Suppressor macrophage treated with lipopolysaccharide for 4 hours (primary cell): ENCODE results near the gene PRKAB1.
A peak's percentile ranks its signal among the peaks of the same experiment; 100 is the strongest.
"Not testable (repeated sequence)": the region's sequence is repeated elsewhere in the genome, so short reads cannot be mapped to it uniquely, and the experiment has no call there.

Source experiments
- DNase-seq: peaks from one replicate; pipeline ENCODE4 v3.0.0-alpha.2; 2020

The PRKAB1 gene

DNA sequence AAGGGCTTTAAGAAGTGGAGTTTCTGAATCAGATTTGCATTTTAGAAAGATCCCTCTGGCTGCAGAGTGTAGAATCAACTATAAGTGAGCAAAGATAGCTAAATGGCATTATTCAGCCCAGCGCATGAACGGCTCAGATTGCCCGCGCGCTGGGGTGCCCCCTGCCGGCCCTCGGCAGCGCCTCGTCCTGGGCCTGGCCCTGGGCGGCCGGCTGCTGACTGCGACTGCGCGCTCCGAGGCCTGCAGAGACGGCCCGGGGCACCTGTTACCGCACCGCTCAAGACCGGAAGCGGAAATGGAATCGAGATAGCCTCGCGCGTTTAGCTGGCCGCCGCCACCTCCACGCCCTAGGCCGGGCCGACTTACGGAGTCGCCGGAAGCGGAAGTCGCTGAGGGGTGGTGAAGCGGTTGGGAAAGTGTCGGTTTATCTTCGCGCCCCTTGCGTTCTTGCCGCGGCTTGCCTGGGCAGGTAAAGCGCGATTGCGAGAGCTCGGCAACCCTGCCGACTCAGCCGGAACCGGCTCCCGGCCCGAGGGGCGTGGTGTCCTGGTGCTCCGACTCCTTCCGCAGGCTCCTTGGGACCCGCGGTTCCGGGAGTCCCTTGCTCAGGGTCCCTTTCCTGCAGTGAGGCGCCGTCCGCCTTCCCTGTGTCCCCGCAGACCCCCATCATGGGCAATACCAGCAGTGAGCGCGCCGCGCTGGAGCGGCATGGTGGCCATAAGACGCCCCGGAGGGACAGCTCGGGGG, at the start of gene PRKAB1:
Gene PRKAB1 (plus strand): TSS at position 557 of the 747 bp plus-strand sequence. CDS start 112 bp downstream, at position 669.
- peak; percentile 98 for DNase-seq

DNA sequence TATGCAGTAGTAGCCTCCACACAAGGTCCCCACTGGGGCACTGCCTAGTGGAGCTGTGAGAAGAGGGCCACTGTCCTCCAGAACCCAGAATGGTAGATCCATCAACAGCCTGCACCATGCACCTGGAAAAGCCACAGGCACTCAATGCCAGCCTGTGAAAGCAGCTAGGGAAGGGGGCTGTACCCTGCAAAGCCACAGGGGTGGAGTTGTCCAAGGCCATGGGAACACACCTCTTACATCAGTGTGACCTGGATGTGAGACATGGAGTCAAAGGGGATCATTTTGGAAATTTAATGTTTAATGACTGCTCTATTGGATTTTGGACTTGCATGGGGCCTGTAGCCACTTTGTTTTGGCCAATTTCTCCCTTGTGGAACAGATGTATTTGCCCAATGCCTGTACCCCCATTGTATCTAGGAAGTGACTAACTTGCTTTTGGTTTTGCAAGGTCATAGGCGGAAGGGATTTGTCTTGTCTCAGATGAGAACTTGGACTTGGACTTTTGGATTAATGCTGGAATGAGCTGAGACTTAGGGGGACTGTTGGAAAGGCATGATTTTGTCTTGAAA, 49.5 kb upstream of the PRKAB1 start:
- DNase-seq, result not testable (repeated sequence)

- DNase-seq, result no peak
These were observed 47.4 kb upstream of the PRKAB1 start for GRCh38 chr12:119620490-119620889.

DNA sequence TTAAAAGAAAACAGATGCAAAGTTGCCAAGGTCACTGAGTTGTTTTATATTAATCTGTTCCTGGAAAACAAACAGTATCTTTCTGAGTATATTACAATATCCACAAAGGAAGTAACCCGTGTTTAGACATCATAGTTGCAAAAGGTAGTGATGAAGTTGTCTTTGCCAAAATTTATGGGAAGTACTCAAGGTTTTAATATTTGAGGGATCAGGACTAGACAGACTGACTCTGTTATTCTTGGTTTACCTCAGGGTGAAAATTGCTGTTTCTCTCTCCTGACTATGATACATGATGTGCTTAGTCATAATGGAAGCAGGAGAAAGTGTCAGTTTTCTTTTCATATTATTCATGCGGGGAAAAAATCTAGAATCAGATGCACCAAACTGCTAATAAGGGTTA, 46.1 kb upstream of the PRKAB1 start:
- no peak for DNase-seq

GRCh38 chr12:119624966-119625365, 43.0 kb upstream of the PRKAB1 start:
- DNase-seq, result no peak

- DNase-seq, result no peak
These were observed 40.8 kb upstream of the PRKAB1 start for GRCh38 chr12:119627019-119627643.

DNA sequence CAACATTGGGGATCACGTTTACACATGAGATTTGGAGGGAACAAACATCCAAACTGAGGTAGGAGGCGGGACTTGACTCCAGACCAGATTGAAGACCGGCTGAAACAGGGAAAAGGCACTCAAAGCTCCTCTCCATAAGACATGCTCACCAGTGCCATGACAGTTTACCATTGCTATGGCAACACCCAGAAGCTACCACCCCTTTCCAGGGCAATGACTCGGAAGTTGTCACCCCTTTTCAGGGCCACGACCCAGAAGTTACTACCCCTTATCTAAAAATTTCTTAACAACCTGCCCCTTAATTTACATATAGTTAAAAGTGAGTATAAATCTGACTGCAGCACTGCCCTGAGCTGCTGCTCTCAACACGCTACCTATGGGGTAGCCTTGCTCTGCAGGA, 40.2 kb upstream of the PRKAB1 start:
- DNase-seq, result no peak

GRCh38 chr12:119630223-119630780, 37.6 kb upstream of the PRKAB1 start:
- no peak for DNase-seq

GRCh38 chr12:119630962-119631550, 36.9 kb upstream of the PRKAB1 start:
- no peak for DNase-seq

DNA sequence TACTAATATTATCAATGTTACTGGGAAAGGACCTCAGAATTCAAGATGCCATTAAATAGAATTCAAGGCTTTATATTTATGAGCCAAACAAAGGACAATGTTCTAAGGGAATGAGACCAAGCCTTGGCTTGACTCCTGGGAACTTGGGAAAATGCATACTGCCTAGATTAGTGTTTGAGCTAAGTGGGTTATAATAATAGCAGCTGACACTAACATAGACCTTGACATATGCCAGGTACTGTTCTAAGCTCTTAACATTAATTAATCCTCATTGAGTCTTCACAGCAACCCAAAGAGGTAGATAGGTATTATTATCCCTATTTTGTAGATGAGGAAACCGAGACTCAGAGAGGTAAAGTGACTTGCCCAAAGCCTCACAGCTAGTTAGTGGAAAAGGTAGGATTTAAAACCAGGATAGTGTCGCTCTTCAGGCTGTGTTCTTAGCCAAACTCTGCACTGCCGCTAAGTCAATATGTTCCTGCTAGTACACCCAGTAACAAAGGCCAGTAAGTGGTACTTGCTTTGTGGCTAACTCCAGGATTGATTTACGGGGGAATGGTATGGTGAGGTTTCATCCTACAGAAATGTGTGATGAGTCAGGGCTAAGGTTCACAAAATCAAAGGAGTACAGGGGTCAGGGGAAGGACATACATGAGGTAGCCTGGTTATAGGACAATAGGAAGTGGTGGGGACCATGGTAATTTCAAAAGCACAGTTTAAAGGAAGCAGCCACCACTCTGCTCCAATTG, 35.8 kb upstream of the PRKAB1 start:
- DNase-seq, result no peak

DNA sequence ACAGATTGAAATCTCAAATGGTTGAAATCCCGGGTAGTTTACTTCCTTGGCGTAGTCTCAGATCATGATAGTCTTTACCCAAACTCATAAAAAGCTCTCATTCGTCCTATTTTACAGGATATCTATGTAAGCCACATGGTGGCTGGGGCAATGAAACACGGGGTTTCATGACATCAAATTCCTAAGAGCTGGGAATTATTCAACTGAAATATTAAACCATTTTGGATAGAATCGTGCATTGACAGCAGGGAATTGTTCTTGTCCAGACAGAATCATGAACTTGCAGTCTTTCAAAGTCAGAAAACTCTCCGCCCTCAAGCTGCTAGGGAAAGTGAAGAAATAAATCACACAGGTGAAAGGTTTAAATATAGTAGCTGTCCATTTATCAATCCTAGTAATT, 33.2 kb upstream of the PRKAB1 start:
- no peak for DNase-seq

- DNase-seq, result no peak
These were observed 24.9 kb upstream of the PRKAB1 start for GRCh38 chr12:119642986-119643385.

- DNase-seq, result no peak
These were observed 23.0 kb upstream of the PRKAB1 start for GRCh38 chr12:119644930-119645329.

GRCh38 chr12:119645535-119646059, 22.3 kb upstream of the PRKAB1 start:
- DNase-seq, result no peak

DNA sequence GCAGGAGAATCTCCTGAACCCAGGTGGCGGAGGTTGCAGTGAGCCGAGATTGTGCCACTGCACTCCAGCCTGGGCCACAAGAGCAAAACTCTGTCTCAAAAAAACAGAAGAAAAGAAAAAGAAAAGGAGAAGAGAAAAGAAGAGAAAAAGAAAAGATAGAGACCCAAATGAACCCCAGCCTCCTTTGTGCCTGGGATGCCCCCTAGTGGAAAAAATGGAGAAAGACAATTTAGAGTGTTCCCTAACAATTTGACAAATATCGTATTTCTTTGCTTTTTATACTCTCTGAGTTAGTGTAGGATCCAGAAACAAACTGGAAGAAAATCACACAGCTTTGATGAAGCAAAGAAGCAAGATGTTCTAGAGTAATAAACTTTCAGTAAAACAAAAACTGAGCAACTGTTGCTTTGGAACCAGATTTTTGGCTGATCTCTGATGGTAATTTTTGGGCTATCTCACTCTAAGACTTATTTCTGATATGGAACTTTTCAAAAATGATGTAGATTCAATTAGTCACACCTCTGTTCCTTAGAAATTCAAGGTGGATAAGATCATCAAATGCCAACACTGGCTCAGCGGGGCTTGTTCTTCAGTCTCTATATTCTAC, 18.6 kb upstream of the PRKAB1 start:
- peak; percentile 34 for DNase-seq

DNA sequence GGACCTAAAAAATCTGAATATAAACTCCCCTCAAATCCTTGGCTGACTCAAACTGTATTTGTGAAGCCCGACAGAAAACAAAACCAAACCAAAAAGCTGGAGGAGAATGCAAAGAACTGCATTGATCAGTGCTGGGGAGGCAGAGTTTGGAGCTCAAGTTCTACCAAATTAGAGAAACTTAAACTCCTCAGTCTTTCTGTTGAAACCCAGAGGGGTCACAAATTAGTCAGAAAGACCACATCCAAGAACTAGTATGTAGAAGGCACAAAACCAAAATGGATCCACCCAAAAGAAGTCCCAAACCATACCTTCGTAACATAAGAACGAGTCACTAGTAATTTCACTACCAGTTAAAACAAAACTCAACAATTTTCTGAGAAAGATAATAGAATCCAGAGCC, 15.3 kb upstream of the PRKAB1 start:
- no peak for DNase-seq

GRCh38 chr12:119657001-119657400, 10.9 kb upstream of the PRKAB1 start:
- DNase-seq, result not testable (repeated sequence)

GRCh38 chr12:119658166-119658565, 9.8 kb upstream of the PRKAB1 start:
- DNase-seq, result not testable (repeated sequence)

DNA sequence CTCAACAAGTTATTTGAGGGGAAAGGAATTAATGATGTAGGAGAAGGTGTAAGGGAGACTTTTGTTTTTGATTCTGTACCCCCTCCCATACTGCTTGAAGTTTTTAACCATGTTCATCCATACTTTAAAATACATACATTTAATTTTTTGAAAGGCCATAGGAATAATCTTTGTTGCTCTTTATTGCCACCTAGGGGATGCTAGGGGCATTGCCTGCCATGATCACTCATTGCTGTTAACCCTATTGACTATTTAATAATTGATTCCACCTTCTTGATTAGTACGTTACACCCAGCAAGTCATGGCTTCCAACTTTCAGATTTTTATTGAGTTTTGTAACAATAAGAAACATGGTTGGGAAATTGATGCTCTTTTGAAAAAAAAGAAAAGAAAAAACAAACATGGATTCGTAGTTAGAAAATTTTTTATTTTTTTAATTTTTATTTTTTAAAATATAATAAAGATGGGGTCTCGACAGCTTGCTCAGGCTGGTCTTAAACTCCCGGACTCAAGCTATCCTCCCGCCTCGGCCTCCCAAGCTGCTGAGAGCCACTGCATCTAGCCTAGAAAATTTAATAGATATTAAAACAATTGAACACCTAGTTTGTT, 8.5 kb upstream of the PRKAB1 start:
- peak; percentile 61 for DNase-seq

- peak; percentile 37 for DNase-seq
These were observed 7.9 kb upstream of the PRKAB1 start for GRCh38 chr12:119660076-119660475.

DNA sequence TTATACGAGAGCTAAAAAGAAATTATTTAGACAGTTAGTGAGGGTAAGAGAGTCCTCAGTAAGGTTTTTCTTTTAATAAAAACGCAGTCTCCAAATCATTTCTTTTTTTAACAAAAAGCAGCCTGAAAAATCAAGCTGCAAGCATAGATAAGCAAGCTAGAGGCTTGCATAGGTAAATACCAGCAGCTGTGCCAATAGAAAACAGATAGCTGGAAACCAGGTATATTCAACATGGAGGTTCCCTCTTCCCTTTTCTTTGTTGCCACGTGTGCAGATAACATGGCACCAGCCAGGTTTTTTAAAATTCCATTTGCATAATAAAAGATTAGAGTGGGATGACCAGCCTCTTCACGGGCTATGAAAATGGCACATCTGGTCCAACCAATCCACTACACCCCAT, 6.1 kb upstream of the PRKAB1 start:
- no peak for DNase-seq

- DNase-seq, result no peak
These were observed 3.3 kb upstream of the PRKAB1 start for GRCh38 chr12:119664642-119665041.
